Hepatocyte (in vitro differentiated cells): ENCODE measurements around the gene BMP6.

Source experiments
- CTCF ChIP-seq: fragments of 200-600 bp; sonication (generic); IDR thresholded peaks from 2 replicates; pipeline ENCODE4 v1.5.1; 2016; ENCODE audit warnings: antibody characterized with exemption, mild to moderate bottlenecking; ENCODE audit not compliant: poor library complexity
- EZH2 ChIP-seq: fragments of 200-600 bp; sonication (generic); IDR thresholded peaks from 2 replicates; pipeline ENCODE4 v1.6.1; 2016; ENCODE audit warnings: antibody characterized with exemption, mild to moderate bottlenecking, borderline replicate concordance

DNA sequence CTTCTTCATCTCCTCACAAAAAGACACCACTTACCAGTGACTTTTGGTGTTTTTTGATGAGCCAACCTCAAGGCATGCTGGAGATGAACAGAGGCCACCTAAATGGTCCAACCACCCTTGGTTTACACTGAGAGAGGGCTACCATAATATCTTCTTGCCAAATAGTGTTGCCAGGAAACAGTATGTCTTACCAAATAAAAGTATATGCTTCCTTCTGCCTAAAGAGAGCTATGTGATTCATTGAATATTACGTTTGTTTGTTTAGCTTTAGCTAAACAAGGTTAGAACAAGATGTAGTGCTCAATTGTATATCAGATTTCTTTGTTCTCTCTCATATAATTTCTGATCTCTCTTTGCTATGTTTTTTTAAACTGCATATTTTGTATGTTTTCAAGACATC, 40.6 kb upstream of the BMP6 start:
- TF ChIP-seq EZH2: no peak
- TF ChIP-seq CTCF: no peak
